Loucy (cell line): ENCODE data around the gene IQCN.

ENCODE experiments used
- H2AFZ ChIP-seq: fragments of 200-600 bp; sonication (generic); 2 replicates; pipeline ENCODE4 v1.6.0; 2016; ENCODE audit warnings: antibody characterized with exemption, mild to moderate bottlenecking, low read length, moderate library complexity
- H3F3A ChIP-seq: fragments of 200-600 bp; 2 replicates; pipeline ENCODE4 v1.6.0; 2016; ENCODE audit warnings: antibody characterized with exemption, low read depth, mild to moderate bottlenecking
- H3K27me3 ChIP-seq: fragments of 200-600 bp; sonication (generic); 2 replicates; pipeline ENCODE4 v1.6.1; 2014; ENCODE audit warnings: low read length, mild to moderate bottlenecking; ENCODE audit not compliant: insufficient read depth, poor library complexity, severe bottlenecking
- H3K36me3 ChIP-seq: fragments of 200-600 bp; sonication (generic); 2 replicates; pipeline ENCODE4 v1.6.1; 2016; ENCODE audit warnings: low read length; ENCODE audit not compliant: insufficient read depth
- H3K4me1 ChIP-seq: fragments of 200-600 bp; sonication (generic); 2 replicates; pipeline ENCODE4 v1.5.1; 2014; ENCODE audit warnings: low read length, mild to moderate bottlenecking; ENCODE audit not compliant: insufficient read depth, poor library complexity, severe bottlenecking
- H3K4me2 ChIP-seq: fragments of 200-600 bp; sonication (generic); 2 replicates; pipeline ENCODE4 v1.6.0; 2014; ENCODE audit warnings: antibody characterized with exemption, low read length, low read depth, mild to moderate bottlenecking; ENCODE audit not compliant: poor library complexity, severe bottlenecking
- H3K4me3 ChIP-seq: fragments of 200-600 bp; sonication (generic); 2 replicates; pipeline ENCODE4 v1.5.1; 2014; ENCODE audit warnings: low read length, mild to moderate bottlenecking, mixed read lengths; ENCODE audit not compliant: poor library complexity, severe bottlenecking
- H3K79me2 ChIP-seq: fragments of 200-600 bp; sonication (generic); 2 replicates; pipeline ENCODE4 v1.6.1; 2014; ENCODE audit warnings: low read length; ENCODE audit not compliant: insufficient read depth
- H3K9ac ChIP-seq: fragments of 200-600 bp; sonication (generic); 2 replicates; pipeline ENCODE4 v1.6.0; 2014; ENCODE audit warnings: mild to moderate bottlenecking, low read depth, low read length, moderate library complexity; ENCODE audit not compliant: poor library complexity, severe bottlenecking
- H3K9me2 ChIP-seq: fragments of 200-600 bp; sonication (generic); replicated peaks from 2 replicates; pipeline ENCODE4 v1.6.1; 2016; ENCODE audit warnings: low read depth, low read length, mixed read lengths
- H3K9me3 ChIP-seq: fragments of 200-600 bp; sonication (generic); 2 replicates; pipeline ENCODE4 v1.6.1; 2014; ENCODE audit warnings: mild to moderate bottlenecking, antibody characterized with exemption, low read length, low read depth; ENCODE audit not compliant: insufficient read depth
- H4K20me1 ChIP-seq: fragments of 200-600 bp; sonication (generic); 2 replicates; pipeline ENCODE4 v1.6.0; 2014; ENCODE audit warnings: antibody characterized with exemption, low read length, mild to moderate bottlenecking; ENCODE audit not compliant: insufficient read depth, poor library complexity, severe bottlenecking
- CTCF ChIP-seq: fragments of 200-600 bp; sonication (generic); conservative IDR thresholded peaks from 2 replicates; pipeline ENCODE4 v1.5.1; 2014; ENCODE audit warnings: mild to moderate bottlenecking, antibody characterized with exemption, low read length
- EZH2phosphoT487 ChIP-seq: fragments of 200-600 bp; IDR thresholded peaks from 2 replicates; pipeline ENCODE4 v1.6.1; 2018; ENCODE audit warnings: antibody characterized with exemption, mild to moderate bottlenecking, moderate library complexity, borderline replicate concordance

The IQCN gene

GRCh38 chr19:18274219-18274780 lies at the start of gene IQCN:
IQCN (minus strand) TSS chr19:18274452; CDS start chr19:18269478, 4,974 bp downstream.
- Histone ChIP-seq H3K4me3 (no peak within 1 kb of the TSS), H3K9me2 (no peaks in the 10 kb centered on the region), H3K27me3 (no peaks in the 10 kb centered on the region), H3K9me3 (no peaks in the 10 kb centered on the region), H3K9ac (no peak within 1 kb of the TSS), H3K79me2 (peaks cover 48% of the 10 kb centered on the region), H3K4me2 (no peak within 1 kb of the TSS), H3K4me1 (peaks cover 15% of the 10 kb centered on the region), H3K36me3 (no peaks in the 10 kb centered on the region), H4K20me1 (peaks cover 28% of the 10 kb centered on the region), H3F3A (0 out of 2 replicates have a peak, but pooled peaks cover 3% of the 10 kb centered on the region), H2AFZ (no peak within 1 kb of the TSS)
- TF ChIP-seq EZH2phosphoT487 = no peak
- no peak for TF ChIP-seq CTCF

- peaks cover 3% of the 10 kb centered on the region for H4K20me1 ChIP-seq
- H3F3A ChIP-seq = peaks cover 10% of the 10 kb centered on the region
- H3K36me3 ChIP-seq = no peaks in the 10 kb centered on the region
- TF ChIP-seq EZH2phosphoT487 (no peak), CTCF (peak; percentile 49)
- peak within 1 kb of the TSS; percentile 99 for H3K4me2 ChIP-seq
- no peaks in the 10 kb centered on the region for H3K27me3 ChIP-seq
- H2AFZ ChIP-seq = peak within 1 kb of the TSS; percentile 87
- H3K4me3 ChIP-seq = peak within 1 kb of the TSS; percentile 89
- peaks cover 43% of the 10 kb centered on the region for H3K79me2 ChIP-seq
- no peaks in the 10 kb centered on the region for H3K9me3 ChIP-seq
- no peaks in the 10 kb centered on the region for H3K9me2 ChIP-seq
- peaks cover 53% of the 10 kb centered on the region for H3K4me1 ChIP-seq
- peak within 1 kb of the TSS; percentile 100 for H3K9ac ChIP-seq
These were observed 48.7 kb upstream of the IQCN start, which contains the start of gene LSM4 for GRCh38 chr19:18322759-18323460. LSM4 (minus strand) TSS chr19:18323076; CDS start chr19:18323020, 56 bp downstream.

- H3K4me2 ChIP-seq = peak overlapping the region; percentile 99
- H3K79me2 ChIP-seq = peaks cover 43% of the 10 kb centered on the region
- peak overlapping the region; percentile 100 for H3K9ac ChIP-seq
- peak overlapping the region; percentile 89 for H3K4me3 ChIP-seq
- no peaks in the 10 kb centered on the region for H3K27me3 ChIP-seq
- H4K20me1 ChIP-seq = peaks cover 3% of the 10 kb centered on the region
- H3K9me2 ChIP-seq = no peaks in the 10 kb centered on the region
- H2AFZ ChIP-seq = peak overlapping the region; percentile 53; the same call in 1 of the 2 replicates
- H3F3A ChIP-seq = peaks cover 15% of the 10 kb centered on the region
- TF ChIP-seq CTCF (peak; percentile 53), EZH2phosphoT487 (no peak)
- no peaks in the 10 kb centered on the region for H3K9me3 ChIP-seq
- H3K36me3 ChIP-seq = no peaks in the 10 kb centered on the region
- H3K4me1 ChIP-seq = peaks cover 59% of the 10 kb centered on the region
These were observed 48.1 kb upstream of the IQCN start for GRCh38 chr19:18322318-18322758.
